ENCODE data around the gene KIF4A.

Gene KIF4A

DNA sequence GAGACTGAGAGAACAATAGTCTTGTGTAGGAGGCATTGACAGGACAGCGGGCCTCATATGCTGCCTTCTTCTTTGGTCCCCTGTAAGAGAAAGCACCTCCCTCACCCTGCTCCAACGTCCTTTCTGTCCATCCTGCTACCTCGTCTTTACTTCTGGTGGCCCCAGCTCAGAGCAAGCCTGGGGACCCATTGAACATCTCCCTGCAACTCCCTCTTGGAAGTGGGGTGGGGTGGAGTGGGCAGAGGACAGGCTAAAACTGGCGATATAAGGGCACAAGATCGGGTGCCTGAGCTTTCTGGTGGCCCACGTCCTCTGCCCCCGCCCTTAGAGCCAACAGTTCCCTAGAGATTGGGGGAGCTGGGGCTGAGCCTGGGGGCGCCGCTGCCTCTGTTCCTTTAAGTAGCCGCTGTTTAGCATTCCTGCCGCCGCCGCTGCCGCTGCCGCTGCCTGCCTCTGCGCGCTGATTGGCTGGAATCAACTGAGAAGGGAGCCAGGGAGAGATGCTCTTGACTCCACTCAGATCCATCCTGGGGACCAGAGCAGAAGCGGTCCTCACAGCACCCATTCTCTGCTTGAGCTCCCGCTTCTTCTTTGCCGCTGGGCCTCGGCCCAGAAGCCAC, 154.5 kb downstream of the KIF4A start, which contains the start of gene DLG3:
Gene DLG3, plus strand, starts transcription at position 510 of the 620 bp plus-strand sequence. CDS start 367 bp downstream, outside the sequence.
- no peak for DNase-seq

DNA sequence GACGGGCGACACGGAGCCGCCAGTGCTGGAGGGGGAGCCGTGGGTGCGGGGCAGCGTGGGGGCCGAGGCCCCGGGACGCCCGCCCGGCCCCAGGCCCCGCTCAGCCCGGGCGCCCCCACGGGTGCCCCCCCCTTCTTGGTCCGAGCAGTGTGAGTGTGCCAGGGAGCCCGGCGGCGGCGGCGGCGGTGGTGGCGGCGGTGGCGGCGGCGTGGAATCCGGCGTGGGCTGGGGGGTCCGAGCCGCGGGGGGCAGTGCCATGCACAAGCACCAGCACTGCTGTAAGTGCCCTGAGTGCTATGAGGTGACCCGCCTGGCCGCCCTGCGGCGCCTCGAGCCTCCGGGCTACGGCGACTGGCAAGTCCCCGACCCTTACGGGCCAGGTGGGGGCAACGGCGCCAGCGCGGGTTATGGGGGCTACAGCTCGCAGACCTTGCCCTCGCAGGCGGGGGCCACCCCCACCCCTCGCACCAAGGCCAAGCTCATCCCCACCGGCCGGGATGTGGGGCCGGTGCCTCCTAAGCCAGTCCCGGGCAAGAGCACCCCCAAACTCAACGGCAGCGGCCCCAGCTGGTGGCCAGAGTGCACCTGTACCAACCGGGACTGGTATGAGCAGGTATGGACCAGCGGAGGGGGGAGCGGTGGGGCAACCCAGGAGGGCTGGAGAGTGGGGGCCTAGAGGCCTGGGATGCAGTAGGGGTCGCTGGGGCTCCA, 155.2 kb downstream of the KIF4A start:
- no peak for DNase-seq

DNA sequence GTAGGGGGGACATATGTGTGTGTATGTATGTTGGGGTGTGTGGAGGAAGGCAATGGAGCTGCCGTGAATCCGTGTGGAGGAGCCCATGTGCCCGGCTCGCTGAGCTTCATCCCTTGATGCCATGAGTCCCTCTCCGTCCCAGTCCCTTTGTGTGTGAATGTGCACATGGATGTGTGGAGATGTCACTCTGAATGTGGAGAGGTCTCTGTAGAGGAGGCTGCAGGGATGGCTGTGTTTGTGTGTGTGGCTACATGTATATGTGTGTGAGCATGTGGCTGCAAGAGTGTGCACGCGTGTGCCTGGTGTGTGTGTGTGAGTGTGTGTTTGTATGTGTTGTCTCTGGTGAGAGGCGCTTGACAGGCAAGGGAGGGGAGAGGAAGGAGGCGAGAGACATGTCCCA, 156.0 kb downstream of the KIF4A start:
- no peak for DNase-seq

DNA sequence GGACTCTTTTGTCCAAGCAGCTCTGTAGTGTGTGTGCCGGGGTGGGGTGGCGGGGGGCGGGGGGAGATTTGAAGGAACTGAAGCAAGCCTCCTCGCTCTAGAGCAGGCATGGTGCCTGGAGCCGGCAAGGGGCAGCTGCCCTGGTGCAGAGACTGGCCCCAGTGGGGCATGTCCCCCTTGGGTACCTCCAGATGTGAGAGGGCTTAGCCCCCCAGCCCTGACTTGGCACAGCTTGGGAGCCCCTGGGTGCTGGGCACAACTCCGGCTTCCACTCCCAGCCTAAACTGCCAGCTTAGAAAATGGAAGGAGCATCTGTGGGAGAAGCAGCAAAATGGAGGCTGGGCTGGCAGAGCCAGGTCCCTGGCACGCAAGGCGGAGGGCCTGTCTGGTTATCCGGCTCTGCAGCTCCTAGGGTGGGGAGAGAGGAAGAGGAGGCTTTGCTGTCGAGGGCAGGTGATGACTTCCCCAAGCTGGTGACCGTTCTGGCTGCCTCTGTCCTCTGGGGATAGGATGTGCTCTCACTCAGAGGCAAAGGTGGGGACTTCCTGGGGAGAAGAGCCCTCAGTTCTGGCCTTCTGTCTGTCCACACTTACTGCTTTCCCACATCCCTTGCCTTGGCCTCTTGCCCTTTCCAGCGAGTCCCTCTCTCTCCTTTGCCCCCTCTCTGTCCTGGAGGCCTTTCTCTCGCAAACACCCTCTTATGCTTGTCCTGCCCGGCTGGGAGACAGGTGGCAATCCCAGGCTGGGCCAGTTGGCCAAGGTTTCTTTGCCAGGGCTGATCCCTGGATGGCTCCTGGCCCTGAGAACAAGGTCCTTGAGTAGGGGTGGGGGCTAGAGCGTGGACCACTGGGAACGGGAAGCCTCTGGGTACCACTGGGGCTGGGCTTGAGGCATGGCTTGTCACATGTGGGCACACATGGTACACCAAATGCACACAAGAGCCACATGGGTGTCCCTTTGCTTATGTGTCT, 156.8 kb downstream of the KIF4A start:
- DNase-seq: no peak

DNA sequence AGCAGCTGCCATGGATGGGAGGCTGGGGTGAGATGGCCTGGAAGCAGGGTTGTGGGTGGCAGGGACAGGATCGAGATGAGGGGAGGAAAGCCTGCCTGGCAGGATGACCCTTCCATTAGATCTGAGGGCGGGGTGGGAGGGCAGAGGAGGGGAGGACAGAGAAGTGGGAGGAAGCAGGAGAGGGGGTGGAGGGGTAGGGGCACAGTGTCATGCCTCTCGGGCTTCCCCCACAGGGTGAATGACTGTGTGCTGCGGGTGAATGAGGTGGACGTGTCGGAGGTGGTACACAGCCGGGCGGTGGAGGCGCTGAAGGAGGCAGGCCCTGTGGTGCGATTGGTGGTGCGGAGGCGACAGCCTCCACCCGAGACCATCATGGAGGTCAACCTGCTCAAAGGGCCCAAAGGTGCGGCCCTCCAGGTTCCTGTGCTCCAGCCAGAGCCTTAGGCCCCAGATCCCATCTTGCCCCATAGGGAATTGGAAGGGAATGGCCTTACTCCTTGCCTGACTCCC, 159.6 kb downstream of the KIF4A start:
- DNase-seq: no peak

DNA sequence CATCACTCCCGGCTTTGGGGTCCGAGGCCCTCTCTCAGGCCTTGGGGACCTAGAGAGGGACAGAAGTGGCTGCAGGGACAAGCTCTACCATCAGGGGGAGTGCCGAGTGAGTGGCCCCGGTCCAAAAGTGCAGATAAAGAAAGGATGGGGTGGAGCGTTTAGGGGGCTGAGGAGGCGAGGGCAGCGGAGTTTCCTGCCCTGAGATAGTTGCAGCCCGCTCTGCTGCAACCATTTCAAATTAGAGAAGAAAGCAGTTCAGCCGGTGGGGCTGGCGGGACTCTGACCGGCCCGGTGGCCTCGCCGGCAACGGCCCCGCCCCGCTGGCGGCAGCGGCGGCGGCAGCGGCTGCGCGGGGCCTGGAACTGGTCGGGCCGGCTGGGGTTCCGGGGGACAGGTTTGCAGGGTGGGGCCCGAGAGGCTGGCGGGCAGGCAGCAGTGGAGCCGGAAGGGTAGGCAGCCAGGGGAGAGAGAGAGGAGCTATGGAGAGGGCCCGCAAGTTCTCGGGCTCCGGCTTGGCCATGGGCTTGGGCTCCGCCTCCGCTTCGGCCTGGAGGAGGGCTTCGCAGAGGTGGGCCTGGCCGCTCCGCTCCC, 162.3 kb downstream of the KIF4A start:
- peak; percentile 3 for DNase-seq

DNA sequence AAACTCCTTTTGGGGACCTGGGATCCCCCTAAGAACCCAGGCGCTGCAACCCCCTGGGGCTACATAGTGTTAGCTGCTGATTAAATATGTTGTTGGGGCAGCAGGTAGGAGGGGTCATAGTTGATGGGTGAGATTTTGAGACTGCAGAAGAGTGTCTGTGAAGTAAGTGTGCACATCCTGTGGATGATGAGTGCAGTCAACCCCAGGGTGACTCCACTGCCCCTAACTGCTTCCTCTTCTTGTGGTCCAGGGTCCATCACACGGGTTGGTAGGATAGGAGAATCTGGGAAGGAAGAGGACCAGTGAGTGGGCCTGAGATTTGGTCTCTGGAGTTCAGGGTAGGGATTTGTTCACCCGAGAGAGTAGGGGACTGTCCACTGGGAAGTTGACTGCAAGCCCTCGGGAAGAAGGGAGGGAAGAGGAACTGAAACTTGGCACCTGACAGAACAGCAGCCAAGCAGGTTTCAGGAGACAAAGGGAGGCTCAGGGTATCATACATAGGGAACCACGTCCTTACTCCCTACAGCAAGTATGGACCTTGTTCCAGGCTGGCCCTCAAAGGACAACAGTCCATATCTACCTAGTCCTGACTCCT, 163.2 kb downstream of the KIF4A start:
- DNase-seq: no peak

DNA sequence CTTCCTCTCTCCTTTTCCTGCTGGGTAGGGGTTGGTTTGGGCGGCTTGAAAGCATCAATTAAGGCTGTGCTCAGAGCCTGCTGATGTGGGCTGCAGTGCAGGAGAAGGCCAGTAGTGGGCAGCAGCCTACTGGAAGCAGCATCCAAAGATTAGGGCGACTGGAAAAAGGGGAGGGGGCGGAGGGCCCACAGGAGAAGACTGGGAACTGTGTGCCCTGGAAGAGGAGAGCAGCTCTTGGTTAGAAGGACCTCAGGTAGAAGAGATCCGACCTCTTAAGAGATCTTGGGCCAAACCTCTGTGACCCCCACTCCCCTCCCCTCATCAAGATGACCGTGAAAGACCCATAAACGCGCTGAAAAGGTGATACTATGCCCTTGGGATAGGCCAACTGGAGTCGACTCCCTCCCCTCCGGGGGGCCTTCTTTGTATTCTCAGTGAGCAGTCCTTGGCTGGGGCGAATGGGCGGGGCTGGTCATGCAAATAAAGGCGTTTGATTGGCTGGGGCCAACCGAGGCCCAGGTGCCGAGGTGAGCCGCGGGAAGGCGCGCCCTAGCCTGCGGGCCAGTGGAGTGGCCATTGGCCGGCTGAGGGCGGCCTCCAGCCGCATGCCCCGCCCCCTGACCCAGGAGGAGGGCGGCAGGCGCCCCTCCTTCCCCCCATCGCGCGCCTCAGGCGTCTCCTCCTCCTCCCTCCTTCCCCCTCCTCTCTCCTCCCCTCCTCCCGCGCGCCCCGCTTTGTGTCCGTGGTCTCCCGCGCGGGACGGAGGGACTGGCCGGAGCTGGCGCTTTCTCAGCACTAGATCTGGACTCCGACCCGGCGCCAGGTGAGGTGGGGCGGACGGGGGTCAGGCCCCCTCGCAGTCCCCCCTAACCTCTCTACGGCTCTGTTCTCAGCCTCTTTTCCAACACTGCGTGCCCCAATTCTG, 164.8 kb downstream of the KIF4A start:
- DNase-seq: no peak

DNA sequence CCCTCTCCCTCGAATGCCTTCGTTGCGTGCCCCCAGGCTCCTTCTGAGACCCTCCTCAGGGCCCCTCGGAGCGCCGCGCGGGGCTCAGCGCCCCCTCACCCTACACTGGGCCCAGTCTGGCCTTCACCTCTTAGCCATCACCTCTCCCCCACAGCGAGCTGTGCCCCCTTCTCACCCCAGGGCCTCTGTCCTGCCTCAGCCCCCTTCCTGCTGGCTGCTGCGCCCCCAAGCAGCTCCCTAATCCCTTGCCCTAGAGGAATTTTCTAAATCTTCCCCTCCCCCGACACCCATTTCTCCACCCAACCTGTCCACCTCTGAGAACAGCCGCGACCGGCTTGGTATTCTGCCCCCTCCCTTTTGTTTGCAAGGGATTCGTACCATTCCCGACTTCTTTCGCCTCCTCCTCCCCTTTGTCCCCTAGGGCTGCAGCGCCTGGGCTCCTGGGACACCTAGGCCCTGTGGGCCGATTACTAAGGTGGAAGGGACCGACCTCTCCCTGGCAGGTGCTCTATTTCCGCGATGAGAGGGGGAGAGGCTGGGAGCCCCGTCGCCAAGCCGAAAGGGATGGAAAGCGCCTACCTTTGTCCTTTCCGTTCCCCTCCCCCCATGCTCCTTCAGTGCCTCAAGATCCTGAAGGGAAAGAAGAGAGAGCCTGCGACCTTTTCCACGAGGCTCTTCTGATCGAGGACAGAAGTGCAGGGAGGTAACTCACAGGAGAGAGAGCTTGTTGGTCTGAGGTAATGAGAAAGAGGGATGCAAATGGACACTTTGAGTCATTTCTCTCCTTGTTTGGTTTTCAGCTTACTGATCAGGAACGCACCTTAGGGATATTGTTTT, 165.7 kb downstream of the KIF4A start:
- no peak for DNase-seq

DNA sequence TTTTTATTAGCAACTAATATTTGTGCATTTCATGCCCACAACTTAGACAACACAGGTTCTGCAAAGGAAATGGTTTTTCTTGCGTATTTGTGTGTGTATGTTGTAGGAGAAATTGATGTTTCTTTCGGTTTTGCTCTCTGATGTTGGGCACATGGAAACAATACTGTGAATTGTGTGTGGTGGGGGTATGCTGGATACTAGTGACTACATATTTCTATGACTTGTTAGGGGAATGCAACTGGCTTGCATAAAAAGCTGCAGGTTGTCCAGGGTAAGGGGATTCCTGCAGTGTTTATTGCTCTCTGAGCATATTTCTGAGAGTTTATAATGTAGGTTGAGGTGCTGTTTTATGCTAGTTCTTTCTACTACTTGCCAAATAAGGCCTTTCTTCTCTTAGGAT, 166.4 kb downstream of the KIF4A start:
- no peak for DNase-seq

DNA sequence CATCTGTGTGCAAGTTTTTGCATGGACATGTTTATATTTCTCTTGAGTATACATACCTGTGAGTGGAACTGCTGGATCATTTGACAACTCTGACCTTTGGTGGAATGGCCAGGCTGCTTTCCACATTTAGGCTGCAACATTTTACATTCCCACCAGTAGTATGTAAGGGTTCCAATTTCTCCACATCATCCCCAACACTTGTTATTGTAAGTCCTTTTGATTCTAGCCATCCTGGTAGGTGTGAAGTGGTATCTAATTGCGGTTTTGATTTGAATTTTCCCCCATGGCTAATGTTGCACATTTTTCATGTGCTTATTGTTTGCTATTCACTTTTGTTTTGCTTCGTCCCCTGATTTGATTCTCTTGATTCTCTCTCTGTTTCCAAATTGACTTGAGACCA, 171.1 kb downstream of the KIF4A start:
- no peak for DNase-seq

DNA sequence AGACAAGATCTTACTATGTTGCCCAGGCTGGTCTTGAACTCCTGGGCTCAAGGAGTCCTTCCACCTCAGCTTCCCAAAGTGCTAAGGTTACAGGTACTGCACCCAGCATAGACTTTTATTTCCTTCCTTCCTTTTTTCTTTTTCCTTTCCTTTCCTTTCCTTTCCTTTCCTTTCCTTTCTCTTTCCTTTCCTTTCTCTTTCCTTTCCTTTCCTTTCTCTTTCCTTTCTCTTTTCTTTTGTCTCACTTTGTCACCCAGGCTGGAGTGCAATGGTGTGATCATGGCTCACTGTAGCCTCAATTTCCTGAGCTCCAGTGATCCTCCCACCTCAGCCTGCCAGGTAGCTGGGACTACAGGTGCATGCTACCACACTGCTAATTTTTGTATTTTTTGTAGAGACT, 174.1 kb downstream of the KIF4A start:
- DNase-seq: no peak

DNA sequence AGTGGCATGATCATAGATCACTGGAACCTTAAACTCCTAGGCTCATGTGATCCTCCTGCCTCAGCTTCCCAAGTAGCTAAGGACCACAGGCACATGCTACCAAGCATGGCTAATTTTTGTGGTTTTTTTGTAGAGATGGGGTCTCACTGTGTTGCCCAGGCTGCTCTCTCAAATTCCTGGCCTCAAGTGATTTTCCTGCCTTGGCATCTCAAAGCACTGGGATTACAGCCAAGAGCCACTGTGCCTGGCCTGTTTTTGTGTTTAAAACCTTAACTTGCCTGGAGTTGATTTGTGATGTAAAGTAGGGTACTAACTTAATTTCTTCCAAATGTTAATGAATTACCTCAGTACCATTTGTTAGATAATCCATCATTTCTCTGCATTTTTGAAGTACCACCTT, 177.1 kb downstream of the KIF4A start:
- no peak for DNase-seq

DNA sequence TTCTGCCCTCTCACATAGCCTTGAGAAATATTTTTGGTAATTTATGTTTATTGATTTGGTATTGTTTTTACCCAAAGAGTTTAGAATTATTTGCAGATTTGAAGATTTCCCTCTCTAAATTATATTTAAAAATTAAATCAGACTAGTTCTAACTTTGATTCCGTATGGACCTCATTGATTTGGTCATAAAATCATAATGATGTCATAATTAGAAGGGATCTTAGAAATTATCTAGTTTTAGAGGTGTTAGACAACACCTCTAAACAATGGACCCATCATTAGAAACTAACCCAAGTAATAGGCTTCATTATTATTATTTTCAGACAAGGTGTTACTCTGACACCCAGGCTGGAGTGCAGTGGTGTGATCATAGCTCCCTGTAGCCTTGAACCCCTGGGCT, 178.8 kb downstream of the KIF4A start:
- DNase-seq: no peak

Data from MV-4-11 (cell line).